ENCODE results near the gene TMPRSS4. TPM values are rescaled to one million over a fixed set of nuclear protein-coding genes. Genes with fewer than 3 reads are reported as not detected.

Gene TMPRSS4
- total RNA-seq, 1 experiment from 2014 or later: 1.5 TPM

DNA sequence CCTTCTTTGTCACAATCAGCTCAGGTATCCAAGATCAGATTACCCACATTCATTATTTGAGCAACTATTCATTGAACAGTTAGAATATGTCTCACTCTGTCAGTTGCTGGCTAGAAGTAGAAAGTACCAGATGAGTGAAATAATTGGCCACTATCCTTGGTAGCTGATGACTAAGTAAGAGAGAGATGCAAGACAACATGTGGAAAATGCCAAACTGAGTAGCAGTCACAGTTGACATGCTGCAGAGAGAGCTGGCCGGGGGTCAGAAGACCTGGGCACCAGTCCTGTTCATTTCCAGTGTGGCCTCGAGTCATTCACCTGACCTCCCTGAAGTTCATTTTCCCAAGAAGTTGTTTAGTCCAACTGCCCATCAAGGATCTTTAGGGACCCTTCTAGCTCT is 32.4 kb downstream of the TMPRSS4 start:
- Histone ChIP-seq H3K79me2 (ENCODE audit: insufficient read depth, low read length) (no peaks in the 10 kb centered on the region), H3K27me3 (ENCODE audit: insufficient read depth, low read length) (no peaks in the 10 kb centered on the region), H3K36me3 (ENCODE audit: control insufficient read depth in 1 of 2, insufficient read depth in 2 of 2, low read length in 2 of 2) (no peaks in the 10 kb centered on the region), H3K9me2 (ENCODE audit: insufficient read depth) (no peaks in the 10 kb centered on the region), H3K27ac (ENCODE audit: low read depth, low read length) (no peak overlapping the region), H3K9ac (ENCODE audit: low read length) (no peak overlapping the region), H3K4me3 (replicated peaks in 1 of 2; ENCODE audit: low read depth in 1 of 2, low read length in 2 of 2) (no peak overlapping the region), H3K9me3 (ENCODE audit: control insufficient read depth in 1 of 2, insufficient read depth in 1 of 2, low read depth in 1 of 2, low read length in 2 of 2) (no peaks in the 10 kb centered on the region), H4K20me1 (ENCODE audit: insufficient read depth) (no peaks in the 10 kb centered on the region), H2AFZ (ENCODE audit: low read depth, low read length, poor library complexity, severe bottlenecking) (no peak overlapping the region), H3K4me1 (ENCODE audit: control insufficient read depth in 1 of 2, insufficient read depth in 2 of 2, low read length in 2 of 2) (peaks cover 0 to 6% of the 10 kb centered on the region in 2 experiments; a peak in 1 of 4 replicates), H3K4me2 (ENCODE audit: low read length) (no peak overlapping the region)
- no peak for TF ChIP-seq CTCF (IDR thresholded peaks at IDR 0.05 in 2 of 3, conservative IDR thresholded peaks at IDR 0.05 in 1 of 3; ENCODE audit: borderline replicate concordance in 1 of 3, insufficient read depth in 1 of 3, low read depth in 2 of 3, low read length in 2 of 3)
- TF ChIP-seq EGR1 (IDR thresholded peaks at IDR 0.05; ENCODE audit: low read depth): no peak
- no peak for TF ChIP-seq SIN3A (IDR thresholded peaks at IDR 0.05; ENCODE audit: low read depth)
- no peak for TF ChIP-seq ZNF274 (IDR thresholded peaks at IDR 0.05; ENCODE audit: low read depth, low read length)
- no TSS peak for BruUV-seq (replicated peaks)
- ChIA-PET POLR2A (no interaction called here), CTCF (no interaction called here), RAD21 (ENCODE audit: low non-redundant PET in 1 of 2, low total read pairs in 2 of 2, uncharacterized antibody in 2 of 2, unreplicated experiment in 2 of 2) (no interaction called here)
- no peak for DNase-seq (ENCODE audit: low read depth, low spot score)
- ATAC-seq: no peak
- intact Hi-C loops (cut with micrococcal nuclease): no loop called here

GRCh38 chr11:118111019-118111743 is 34.3 kb downstream of the TMPRSS4 start:
- H3K9me2 ChIP-seq (ENCODE audit: insufficient read depth): no peaks in the 10 kb centered on the region
- DNase-seq (ENCODE audit: low read depth, low spot score): no peak
- H3K4me1 ChIP-seq (ENCODE audit: control insufficient read depth in 1 of 2, insufficient read depth in 2 of 2, low read length in 2 of 2): peaks cover 0 to 6% of the 10 kb centered on the region in 2 experiments; a peak in 1 of 4 replicates
- H3K4me2 ChIP-seq (ENCODE audit: low read length): no peak overlapping the region
- POLR2A ChIA-PET: no interaction called here
- no peaks in the 10 kb centered on the region for H3K79me2 ChIP-seq (ENCODE audit: insufficient read depth, low read length)
- TF ChIP-seq SP1 (IDR thresholded peaks at IDR 0.05; ENCODE audit: low read depth): no peak
- TF ChIP-seq CBX3 (IDR thresholded peaks at IDR 0.05; ENCODE audit: low read depth): no peak
- TF ChIP-seq ZNF274 (IDR thresholded peaks at IDR 0.05; ENCODE audit: low read depth, low read length): no peak
- no peak for TF ChIP-seq EZH2 (IDR thresholded peaks at IDR 0.05)
- no peak for TF ChIP-seq ZFX (IDR thresholded peaks at IDR 0.05)
- TF ChIP-seq, protein P1, sequence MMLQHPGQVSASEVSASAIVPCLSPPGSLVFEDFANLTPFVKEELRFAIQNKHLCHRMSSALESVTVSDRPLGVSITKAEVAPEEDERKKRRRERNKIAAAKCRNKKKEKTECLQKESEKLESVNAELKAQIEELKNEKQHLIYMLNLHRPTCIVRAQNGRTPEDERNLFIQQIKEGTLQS (IDR thresholded peaks at IDR 0.05): no peak
- TF ChIP-seq SIN3A (IDR thresholded peaks at IDR 0.05; ENCODE audit: low read depth): no peak
- TF ChIP-seq YY1 (IDR thresholded peaks at IDR 0.05; ENCODE audit: extremely low read depth, insufficient replicate concordance, low read depth, low read length): no peak
- TF ChIP-seq ELF1 (IDR thresholded peaks at IDR 0.05; ENCODE audit: borderline replicate concordance, low read depth): no peak
- no peak for TF ChIP-seq RAD21 (IDR thresholded peaks at IDR 0.05; ENCODE audit: low read depth)
- TF ChIP-seq EGR1 (IDR thresholded peaks at IDR 0.05; ENCODE audit: low read depth): no peak
- no peak for TF ChIP-seq JUND (IDR thresholded peaks at IDR 0.05)
- H3K9ac ChIP-seq (ENCODE audit: low read length): no peak overlapping the region
- no peaks in the 10 kb centered on the region for H3K27me3 ChIP-seq (ENCODE audit: insufficient read depth, low read length)
- H3K9me3 ChIP-seq (ENCODE audit: control insufficient read depth in 1 of 2, insufficient read depth in 1 of 2, low read depth in 1 of 2, low read length in 2 of 2): no peaks in the 10 kb centered on the region
- H3K4me3 ChIP-seq (replicated peaks in 1 of 2; ENCODE audit: low read depth in 1 of 2, low read length in 2 of 2): no peak overlapping the region
- intact Hi-C loops (cut with micrococcal nuclease): no loop called here
- RAD21 ChIA-PET (ENCODE audit: low non-redundant PET in 1 of 2, low total read pairs in 2 of 2, uncharacterized antibody in 2 of 2, unreplicated experiment in 2 of 2): no interaction called here
- no peaks in the 10 kb centered on the region for H4K20me1 ChIP-seq (ENCODE audit: insufficient read depth)
- no TSS peak for BruUV-seq (replicated peaks)
- CTCF ChIA-PET: no interaction called here
- no peak overlapping the region for H2AFZ ChIP-seq (ENCODE audit: low read depth, low read length, poor library complexity, severe bottlenecking)
- ATAC-seq: no peak
- H3K36me3 ChIP-seq (ENCODE audit: control insufficient read depth in 1 of 2, insufficient read depth in 2 of 2, low read length in 2 of 2): no peaks in the 10 kb centered on the region
- no peak overlapping the region for H3K27ac ChIP-seq (ENCODE audit: low read depth, low read length)

All from HCT116 (cell line).